Muscle layer of colon (tissue), 2 donors: ENCODE measurements around the gene TANC1.

Experiments used
- H3K27ac ChIP-seq: one replicate; pipeline ENCODE4 v1.7.0; 2013; ENCODE audit warnings: low read depth, mild to moderate bottlenecking, low read length, moderate library complexity
- H3K27me3 ChIP-seq, 2 donors: one replicate each; pipeline ENCODE4 v1.7.0; 2013; ENCODE audit warnings: low read length in 2 of 2, mild to moderate bottlenecking in 2 of 2; ENCODE audit not compliant: insufficient read depth in 2 of 2, control insufficient read depth in 1 of 2
- H3K36me3 ChIP-seq: one replicate; pipeline ENCODE4 v1.7.0; 2013; ENCODE audit warnings: mild to moderate bottlenecking, low read length; ENCODE audit not compliant: insufficient read depth
- H3K4me1 ChIP-seq: one replicate; pipeline ENCODE4 v1.7.0; 2013; ENCODE audit warnings: mild to moderate bottlenecking, low read length; ENCODE audit not compliant: insufficient read depth
- H3K4me3 ChIP-seq, 2 donors: one replicate each; pipeline ENCODE4 v1.7.0; 2013; ENCODE audit warnings: low read length in 2 of 2, low read depth in 1 of 2, mild to moderate bottlenecking in 1 of 2, moderate library complexity in 1 of 2
- H3K9ac ChIP-seq: one replicate; pipeline ENCODE4 v1.7.0; 2013; ENCODE audit warnings: low read length
- H3K9me3 ChIP-seq: one replicate; pipeline ENCODE4 v1.7.0; 2013; ENCODE audit warnings: mild to moderate bottlenecking, low read length
- donor health status: abdominal sarcoma.
- donor health status: Adenocarcinoma of cecum.

The TANC1 gene

GRCh38 chr2:159209341-159210306 is 241.2 kb downstream of the TANC1 start:
- no peak overlapping the region for H3K9ac ChIP-seq
- no peak overlapping the region for H3K4me3 ChIP-seq
- H3K4me1 ChIP-seq: no peaks in the 10 kb centered on the region
- no peaks in the 10 kb centered on the region for H3K27me3 ChIP-seq
- peaks cover 12% of the 10 kb centered on the region for H3K36me3 ChIP-seq
- no peak overlapping the region for H3K27ac ChIP-seq
- H3K9me3 ChIP-seq: no peaks in the 10 kb centered on the region

- H3K36me3 ChIP-seq: peaks cover 6% of the 10 kb centered on the region
- H3K9me3 ChIP-seq: no peaks in the 10 kb centered on the region
- H3K27me3 ChIP-seq: no peaks in the 10 kb centered on the region
- no peak overlapping the region for H3K4me3 ChIP-seq
- no peaks in the 10 kb centered on the region for H3K4me1 ChIP-seq
- H3K27ac ChIP-seq: no peak overlapping the region
- no peak overlapping the region for H3K9ac ChIP-seq
Measured at GRCh38 chr2:159211447-159212396, 243.3 kb downstream of the TANC1 start.

DNA sequence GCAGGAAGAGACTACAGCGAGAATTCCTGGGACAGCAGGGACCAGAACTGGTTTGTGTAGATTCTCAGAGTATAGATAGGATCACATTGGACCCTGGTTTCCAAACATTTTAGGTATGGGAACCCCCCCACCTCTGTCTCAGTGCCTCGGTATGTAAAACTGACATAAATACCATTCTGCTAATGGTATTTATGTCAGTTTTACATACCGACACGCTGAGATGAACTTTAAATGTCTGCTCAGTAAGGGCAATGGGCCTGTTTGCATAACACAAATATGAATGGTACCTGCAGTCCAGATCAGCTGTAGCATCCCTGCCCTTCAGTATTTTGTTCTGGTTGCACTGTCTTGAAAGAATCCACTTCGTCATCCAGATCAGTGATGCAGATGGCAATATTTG is 244.9 kb downstream of the TANC1 start:
- Histone ChIP-seq H3K4me3 (no peak overlapping the region), H3K36me3 (peaks cover 11% of the 10 kb centered on the region), H3K9ac (no peak overlapping the region), H3K4me1 (no peaks in the 10 kb centered on the region), H3K27me3 (no peaks in the 10 kb centered on the region), H3K9me3 (no peaks in the 10 kb centered on the region), H3K27ac (no peak overlapping the region)

DNA sequence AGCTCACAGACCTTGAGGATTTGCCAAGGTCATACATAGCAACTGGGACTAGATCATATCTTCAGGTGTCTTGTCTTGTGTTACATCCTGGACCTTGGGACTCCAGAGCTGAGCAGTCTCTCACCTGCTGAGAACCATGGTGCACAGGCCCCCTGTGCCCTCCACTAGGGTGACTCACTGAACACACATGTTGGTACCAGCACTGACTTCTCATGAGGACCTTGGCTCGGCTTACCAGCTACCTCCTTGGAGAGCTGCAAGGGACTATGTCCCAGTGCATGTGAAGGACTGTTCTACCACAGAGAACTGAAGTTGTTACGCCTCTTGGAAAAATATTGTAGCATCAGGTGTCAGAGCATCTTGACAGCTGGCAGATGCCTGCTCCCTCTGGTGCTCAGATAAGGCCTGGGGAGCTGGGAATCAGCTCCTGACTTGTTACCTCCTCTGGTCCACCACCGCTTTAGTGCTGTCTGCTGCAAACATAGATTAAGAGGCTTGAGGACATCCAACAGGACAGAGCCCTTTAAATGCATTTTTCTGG is 246.0 kb downstream of the TANC1 start:
- Histone ChIP-seq H3K4me1 (no peaks in the 10 kb centered on the region), H3K36me3 (peaks cover 16% of the 10 kb centered on the region), H3K4me3 (no peak overlapping the region), H3K9ac (no peak overlapping the region), H3K9me3 (no peaks in the 10 kb centered on the region), H3K27ac (no peak overlapping the region), H3K27me3 (no peaks in the 10 kb centered on the region)

DNA sequence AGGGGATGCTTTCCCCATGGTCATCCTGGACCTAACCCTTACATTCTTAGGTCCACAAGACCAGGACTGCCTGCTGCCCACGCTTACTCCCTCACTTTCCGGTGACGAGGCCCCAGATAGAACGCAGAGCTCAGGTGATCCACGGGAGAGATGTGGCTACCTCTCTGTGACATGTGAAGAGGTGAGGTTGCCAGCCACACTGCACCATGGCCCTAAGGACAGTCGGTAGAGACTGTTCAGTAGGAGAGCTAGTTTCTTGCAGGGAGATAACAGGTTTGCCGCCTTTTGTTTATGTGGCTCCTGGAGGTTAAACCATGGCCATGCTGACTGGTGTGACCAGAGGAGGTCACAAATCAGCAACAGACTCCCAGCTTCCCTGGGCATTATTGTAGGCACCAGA is 246.7 kb downstream of the TANC1 start:
- Histone ChIP-seq H3K36me3 (peaks cover 22% of the 10 kb centered on the region), H3K9ac (no peak overlapping the region), H3K27ac (no peak overlapping the region), H3K9me3 (no peaks in the 10 kb centered on the region), H3K4me1 (no peaks in the 10 kb centered on the region), H3K27me3 (no peaks in the 10 kb centered on the region), H3K4me3 (no peak overlapping the region)

GRCh38 chr2:159217676-159218075 is 249.2 kb downstream of the TANC1 start:
- Histone ChIP-seq H3K4me3 (no peak overlapping the region), H3K36me3 (peaks cover 17% of the 10 kb centered on the region), H3K9me3 (no peaks in the 10 kb centered on the region), H3K27ac (no peak overlapping the region), H3K27me3 (no peaks in the 10 kb centered on the region), H3K9ac (no peak overlapping the region), H3K4me1 (no peaks in the 10 kb centered on the region)

DNA sequence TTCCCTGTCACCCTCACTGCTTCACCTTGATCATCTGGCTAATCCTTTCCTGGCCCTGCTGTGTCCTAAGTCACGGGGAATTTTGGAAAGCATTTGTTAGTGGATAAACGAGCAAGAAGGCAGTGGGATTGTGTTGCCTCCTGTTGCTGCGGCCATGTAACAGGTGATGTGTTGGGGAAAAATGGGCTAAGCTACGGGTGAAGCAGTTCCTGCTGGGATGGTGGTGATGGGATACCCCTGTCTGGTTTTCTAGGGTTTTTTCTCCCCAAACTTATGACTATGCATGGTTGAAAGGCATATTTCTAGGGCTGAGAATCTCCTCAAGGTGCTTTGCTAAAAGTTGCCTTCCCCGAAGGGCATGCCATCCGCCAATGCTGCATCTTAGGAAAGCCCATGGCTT is 249.9 kb downstream of the TANC1 start:
- Histone ChIP-seq H3K27me3 (no peaks in the 10 kb centered on the region), H3K4me3 (no peak overlapping the region), H3K9me3 (no peaks in the 10 kb centered on the region), H3K27ac (no peak overlapping the region), H3K4me1 (no peaks in the 10 kb centered on the region), H3K9ac (no peak overlapping the region), H3K36me3 (peaks cover 17% of the 10 kb centered on the region)

GRCh38 chr2:159219394-159219998 is 251.1 kb downstream of the TANC1 start:
- H3K9me3 ChIP-seq: no peaks in the 10 kb centered on the region
- H3K27me3 ChIP-seq: no peaks in the 10 kb centered on the region
- H3K36me3 ChIP-seq: peaks cover 27% of the 10 kb centered on the region
- H3K4me3 ChIP-seq: no peak overlapping the region
- H3K9ac ChIP-seq: no peak overlapping the region
- H3K4me1 ChIP-seq: no peaks in the 10 kb centered on the region
- H3K27ac ChIP-seq: no peak overlapping the region

GRCh38 chr2:159224061-159224813 is 255.8 kb downstream of the TANC1 start:
- no peaks in the 10 kb centered on the region for H3K9me3 ChIP-seq
- H3K27me3 ChIP-seq: no peaks in the 10 kb centered on the region
- peaks cover 40% of the 10 kb centered on the region for H3K36me3 ChIP-seq
- no peak overlapping the region for H3K27ac ChIP-seq
- H3K9ac ChIP-seq: no peak overlapping the region
- no peaks in the 10 kb centered on the region for H3K4me1 ChIP-seq
- no peak overlapping the region for H3K4me3 ChIP-seq

- Histone ChIP-seq H3K4me1 (no peaks in the 10 kb centered on the region), H3K36me3 (peaks cover 43% of the 10 kb centered on the region), H3K27me3 (no peaks in the 10 kb centered on the region), H3K9me3 (no peaks in the 10 kb centered on the region), H3K27ac (no peak overlapping the region), H3K4me3 (no peak overlapping the region), H3K9ac (no peak overlapping the region)
Measured at GRCh38 chr2:159225025-159226016, 256.9 kb downstream of the TANC1 start.
